K562 (cell line): Measurements from ENCODE around the gene TOMM40L. TPM values are rescaled to one million over a fixed set of nuclear protein-coding genes. Genes with fewer than 3 reads are reported as not detected.

ENCODE experiments used
- ATAC-seq: fragments of 200-7000 bp; cut with Tn5 transposase; 3 replicates; pipeline ENCODE4 v1.9.1; 2020; ENCODE audit warnings: moderate library complexity
- BruUV-seq: library from RNA; stranded (reverse); fragments of 400-500 nt; replicated peaks from 2 replicates; lab custom pipeline; 2021; lab: Mats Ljungman, UMichigan
- CTCF ChIA-PET: fragments of 300-600 bp; formaldehyde crosslinking; extraction: SDS; loops from one replicate; lab custom pipeline; 2021; ENCODE audit warnings: low intra/inter-chr PET ratio; lab: Yijun Ruan, JAX
- POLR2A ChIA-PET: fragments of 300-600, 350-650 bp; sonication (Branson Sonifier 250); formaldehyde crosslinking; extraction: SDS; loops from one replicate; lab custom pipeline; 2021; ENCODE audit warnings: antibody characterized with exemption, inconsistent platforms; lab: Yijun Ruan, JAX
- DNase-seq, 4 experiments: peaks; one replicate each; pipeline versions ENCODE4 v3.0.0 to v3.0.0-alpha.2; 2011 to 2018; ENCODE audit warnings: low spot score in 3 of 4, mixed read lengths in 3 of 4; ENCODE audit errors: extremely low read depth in 1 of 4
- FAIRE-seq: peaks from 2 replicates; lab custom pipeline; 2011; peaks lifted over from hg19 to GRCh38; lab: Jason Lieb, UNC
- H2AFZ ChIP-seq: 2 replicates; pipeline ENCODE4 v1.6.0; 2011; ENCODE audit warnings: low read depth, low read length, control low read depth, inconsistent platforms
- H3K27ac ChIP-seq: fragments of 200-600 bp; 3 replicates; pipeline ENCODE4 v1.8.0; 2011; ENCODE audit warnings: low read depth, mild to moderate bottlenecking, control low read depth, inconsistent platforms, low read length, moderate library complexity, mixed read lengths; ENCODE audit errors: extremely low read depth
- H3K27me3 ChIP-seq, 2 experiments: fragments of 300-600 bp in 1 of 2; 2 replicates in 1 of 2; 3 replicates in 1 of 2; pipeline versions ENCODE4 v1.6.0 to v1.8.0; 2011; ENCODE audit warnings: inconsistent platforms in 2 of 2, low read length in 2 of 2, mild to moderate bottlenecking in 1 of 2, mixed read lengths in 1 of 2, moderate library complexity in 1 of 2; ENCODE audit not compliant: control insufficient read depth in 2 of 2, insufficient read depth in 2 of 2
- H3K36me3 ChIP-seq: fragments of 300-600 bp; 3 replicates; pipeline ENCODE4 v1.8.0; 2011; ENCODE audit warnings: mild to moderate bottlenecking, low read length, inconsistent platforms; ENCODE audit not compliant: control insufficient read depth, insufficient read depth
- H3K4me1 ChIP-seq, 2 experiments: fragments of 200-600 bp in 1 of 2; replicated peaks in 1 of 2; 2 replicates in 1 of 2; 3 replicates in 1 of 2; pipeline versions ENCODE4 v1.5.1 to v1.8.0; 2011; ENCODE audit warnings: inconsistent platforms in 2 of 2, low read length in 2 of 2, mild to moderate bottlenecking in 1 of 2, mixed read lengths in 1 of 2, moderate library complexity in 1 of 2; ENCODE audit not compliant: control insufficient read depth in 2 of 2, insufficient read depth in 2 of 2
- H3K4me2 ChIP-seq: 2 replicates; pipeline ENCODE4 v1.6.1; 2011; ENCODE audit warnings: low read length, control low read depth, inconsistent platforms, mixed read lengths; ENCODE audit not compliant: insufficient read depth
- H3K4me3 ChIP-seq: fragments of 200-600 bp; sonication (generic), shearing (Covaris generic); 2 replicates; pipeline ENCODE4 v1.5.1; 2016; ENCODE audit warnings: control low read depth, inconsistent platforms
- H3K79me2 ChIP-seq: fragments of 200-600 bp; 3 replicates; pipeline ENCODE4 v1.8.0; 2011; ENCODE audit warnings: low read length, inconsistent platforms; ENCODE audit not compliant: control insufficient read depth, insufficient read depth
- H3K9ac ChIP-seq, 2 experiments: 2 replicates each; pipeline versions ENCODE4 v1.6.0 to v1.6.1; 2011; ENCODE audit warnings: low read depth in 2 of 2, low read length in 2 of 2, control low read depth in 1 of 2, inconsistent platforms in 1 of 2, mild to moderate bottlenecking in 1 of 2, mixed read lengths in 1 of 2; ENCODE audit not compliant: insufficient read depth in 1 of 2
- H3K9me1 ChIP-seq: one replicate; pipeline ENCODE4 v1.6.0; 2011; ENCODE audit warnings: inconsistent platforms, mild to moderate bottlenecking, low read length, moderate library complexity; ENCODE audit not compliant: control insufficient read depth, insufficient read depth
- H3K9me3 ChIP-seq: replicated peaks from 2 replicates; pipeline ENCODE4 v1.5.1; 2011; ENCODE audit warnings: low read depth, low read length, inconsistent platforms; ENCODE audit not compliant: control insufficient read depth, insufficient read depth
- H4K20me1 ChIP-seq: replicated peaks from 2 replicates; pipeline ENCODE4 v1.6.1; 2011; ENCODE audit warnings: low read length, inconsistent platforms, mixed read lengths; ENCODE audit not compliant: control insufficient read depth, insufficient read depth
- BHLHE40 ChIP-seq: IDR thresholded peaks from 2 replicates; pipeline ENCODE4 v1.6.1; 2011; ENCODE audit warnings: low read length, improper control_type of control experiment
- ESRRB ChIP-seq: fragments of 250-450 bp; sonication (Bioruptor Pico); IDR thresholded peaks from 2 replicates; pipeline ENCODE4 v1.5.0; 2020; ENCODE audit warnings: mild to moderate bottlenecking, moderate library complexity, borderline replicate concordance
- GABPA ChIP-seq: fragments of 200-800 bp; sonication (Bioruptor generic); conservative IDR thresholded peaks from 2 replicates; pipeline ENCODE4 v1.6.1; 2016; ENCODE audit warnings: low read depth, missing genetic modification characterization, missing compliant biosample characterization
- STAG1 ChIP-seq: sonication (generic); formaldehyde crosslinking; IDR thresholded peaks from 2 replicates; pipeline ENCODE4 v1.5.0; 2020; ENCODE audit warnings: missing genetic modification reagents, borderline replicate concordance
- TAF15 ChIP-seq: fragments of 200-400 bp; formaldehyde crosslinking; IDR thresholded peaks from 2 replicates; pipeline ENCODE4 v1.6.1; 2017; ENCODE audit warnings: mild to moderate bottlenecking, low read depth, low read length, moderate library complexity
- U2AF1 ChIP-seq: fragments of 200-400 bp; formaldehyde crosslinking; optimal IDR thresholded peaks from 2 replicates; pipeline ENCODE3; 2017; ENCODE audit warnings: mild to moderate bottlenecking, low read depth, low read length, moderate library complexity
- ZNF217 ChIP-seq: sonication (generic); formaldehyde crosslinking; IDR thresholded peaks from 2 replicates; pipeline ENCODE4 v1.8.0; 2022; ENCODE audit warnings: mild to moderate bottlenecking, missing genetic modification reagents
- ZNF445 ChIP-seq: fragments of 250-450 bp; sonication (Bioruptor Pico); IDR thresholded peaks from 2 replicates; pipeline ENCODE4 v1.4.0; 2020; ENCODE audit warnings: low read depth, mild to moderate bottlenecking, moderate library complexity
- WGBS: fragments of 100-300 bp; shearing (Covaris generic); methylation state at CpG from one replicate; pipeline ENCODE4 v1.1.6; 2016; ENCODE audit warnings: low coverage, mixed read lengths; ENCODE audit not compliant: insufficient coverage; ENCODE audit errors: missing lambda C conversion rate; 5-methylcytosine and 5-hydroxymethylcytosine counted together
- in situ Hi-C: fragments of 300-500 bp; cut with MboI; formaldehyde crosslinking; loops from 4 replicates; pipeline ENCODE4 v1.15.0; 2018; ENCODE audit warnings: inconsistent platforms, mixed read lengths
- intact Hi-C: fragments of 100-400 bp; cut with micrococcal nuclease; formaldehyde crosslinking; loops from 2 replicates; pipeline ENCODE4 v1.14.2; 2022
- polyA plus RNA-seq, 8 experiments: library from polyadenylated mRNA; depleted of rRNA in 4 of 8; stranded (reverse) in 5 of 8; unstranded in 3 of 8; fragments of >200 nt; fragmentation: Nextera tagmentation in 2 of 8; fragmentation: Illumina TruSeq in 1 of 8; extraction: Ambion mirVana in 2 of 8; extraction: Trizol in 1 of 8; gene quantifications; 2 replicates each; pipeline versions ENCODE4 v1.2.1 to v1.2.3, GENCODE V29; 2011 to 2014; ENCODE audit warnings: inconsistent platforms in 1 of 8, missing spikeins in 1 of 8
- total RNA-seq, 7 experiments: library from RNA; depleted of rRNA in 6 of 7; stranded (reverse); fragments of >200 nt in 6 of 7; fragmentation: Illumina TruSeq in 2 of 7; extraction: Trizol in 2 of 7; gene quantifications; 2 replicates each; pipeline versions ENCODE4 v1.2.1 to v1.2.3, GENCODE V29; 2011 to 2021; ENCODE audit warnings: low replicate concordance in 1 of 7
- TF ChIP-seq, protein P1 (sequence below): sonication (generic); IDR thresholded peaks from 2 replicates; pipeline ENCODE4 v1.6.1; 2016
- TF ChIP-seq, protein P2 (sequence below): sonication (generic); formaldehyde crosslinking; IDR thresholded peaks from 2 replicates; pipeline ENCODE4 v1.8.0; 2022; ENCODE audit warnings: missing genetic modification reagents, mild to moderate bottlenecking, borderline replicate concordance

The TOMM40L gene
- total and polyA plus RNA-seq, 9 of the 15 experiments (the other 6 are each of a cell fraction or from before 2014, with no cell fraction given) = 9.6 to 33.6 (median 25.2) TPM

DNA sequence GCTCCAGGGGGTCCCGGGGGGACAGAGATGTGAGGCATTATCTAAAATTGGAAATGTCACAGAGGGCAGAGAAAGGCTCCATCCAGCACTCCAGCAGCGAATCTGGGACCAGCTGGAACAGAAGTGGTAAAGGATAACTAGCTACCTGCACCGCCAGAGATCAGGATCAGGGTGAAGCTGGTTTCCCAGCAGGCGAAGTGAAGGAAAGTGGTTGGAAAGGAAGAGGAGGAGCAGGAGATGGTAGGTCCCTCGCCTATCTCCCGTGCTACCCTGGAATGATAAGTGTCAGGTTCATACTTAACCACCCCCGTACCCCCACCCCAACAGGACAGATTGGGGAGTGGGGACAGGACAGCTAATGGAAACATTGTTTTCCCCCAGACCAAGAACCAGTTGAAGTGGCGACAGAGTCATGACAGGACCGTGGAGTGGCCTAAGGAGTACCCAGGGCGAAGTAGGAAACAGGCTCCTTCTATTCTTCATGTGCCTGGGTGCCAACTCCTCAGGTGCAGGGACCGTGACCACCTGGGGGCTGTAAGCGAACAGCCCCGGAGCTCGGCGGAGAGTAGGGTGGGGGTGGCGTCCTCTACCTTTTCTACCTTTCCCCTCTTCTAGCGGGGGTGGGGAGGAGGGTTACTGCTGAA, 49.3 kb upstream of the TOMM40L start:
- peaks cover 19 to 40% of the 10 kb centered on the region in 2 experiments; a peak in 4 of 5 replicates for H3K4me1 ChIP-seq
- intact Hi-C loops = loop anchor here (1.0 to 10.0 kb wide), 6 partner anchors 10 to 342 kb away; partner anchors contain the start of genes PPOX and USP21
- ATAC-seq = peak; percentile 7; the same call in 2 of the 3 replicates

More for the DNA sequence above, 49.3 kb upstream of the TOMM40L start:
- FAIRE-seq (no peak), DNase-seq (peak in 1 of 4 experiments; percentile 23)
- Histone ChIP-seq H3K27ac (peak overlapping the region; percentile 96), H4K20me1 (no peaks in the 10 kb centered on the region), H3K9me3 (no peaks in the 10 kb centered on the region), H2AFZ (peak overlapping the region; percentile 98), H3K9ac (peak overlapping the region; percentile 87 to 96), H3K36me3 (peaks cover 47% of the 10 kb centered on the region), H3K27me3 (no peaks in the 10 kb centered on the region), H3K9me1 (no peaks in the 10 kb centered on the region), H3K4me3 (peak overlapping the region; percentile 90), H3K79me2 (peaks cover 26% of the 10 kb centered on the region), H3K4me2 (peak overlapping the region; percentile 99)
- CTCF ChIA-PET = no interaction called here
- POLR2A ChIA-PET = interaction anchor here (0.5 to 2.3 kb wide), 10 partner anchors 9 to 332 kb away, joined by 3 to 33 read pairs (median 3); partner anchors contain the start of gene PPOX
- TF ChIP-seq BHLHE40 (peak; percentile 10; the same call in 1 of the 2 replicates), STAG1 (CRISPR knock-in tag) (peak; percentile 18; the same call in 1 of the 2 replicates), GABPA (tag) (no peak), ESRRB (CRISPR knock-in tag) (no peak), TAF15 (no peak), ZNF445 (CRISPR knock-in tag) (no peak), U2AF1 (no peak), ZNF217 (CRISPR knock-in tag) (no peak)
- TF ChIP-seq, protein P1, sequence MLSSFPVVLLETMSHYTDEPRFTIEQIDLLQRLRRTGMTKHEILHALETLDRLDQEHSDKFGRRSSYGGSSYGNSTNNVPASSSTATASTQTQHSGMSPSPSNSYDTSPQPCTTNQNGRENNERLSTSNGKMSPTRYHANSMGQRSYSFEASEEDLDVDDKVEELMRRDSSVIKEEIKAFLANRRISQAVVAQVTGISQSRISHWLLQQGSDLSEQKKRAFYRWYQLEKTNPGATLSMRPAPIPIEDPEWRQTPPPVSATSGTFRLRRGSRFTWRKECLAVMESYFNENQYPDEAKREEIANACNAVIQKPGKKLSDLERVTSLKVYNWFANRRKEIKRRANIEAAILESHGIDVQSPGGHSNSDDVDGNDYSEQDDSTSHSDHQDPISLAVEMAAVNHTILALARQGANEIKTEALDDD = peak; percentile 45
- TF ChIP-seq, protein P2, sequence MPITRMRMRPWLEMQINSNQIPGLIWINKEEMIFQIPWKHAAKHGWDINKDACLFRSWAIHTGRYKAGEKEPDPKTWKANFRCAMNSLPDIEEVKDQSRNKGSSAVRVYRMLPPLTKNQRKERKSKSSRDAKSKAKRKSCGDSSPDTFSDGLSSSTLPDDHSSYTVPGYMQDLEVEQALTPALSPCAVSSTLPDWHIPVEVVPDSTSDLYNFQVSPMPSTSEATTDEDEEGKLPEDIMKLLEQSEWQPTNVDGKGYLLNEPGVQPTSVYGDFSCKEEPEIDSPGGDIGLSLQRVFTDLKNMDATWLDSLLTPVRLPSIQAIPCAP (CRISPR knock-in tag) = no peak
- BruUV-seq = no TSS peak
- in situ Hi-C loops = no loop called here
- WGBS = 6% methylated on average over 15 of the region's 17 CpGs
